COLO668 (cell line): ENCODE data around the gene LRRC42.
A peak's percentile ranks its signal among the peaks of the same experiment; 100 is the strongest.
"Not testable (repeated sequence)": the region's sequence is repeated elsewhere in the genome, so short reads cannot be mapped to it uniquely, and the experiment has no call there.

Source experiments
- DNase-seq: peaks from one replicate; lab custom pipeline; 2025; ENCODE audit not compliant: unreplicated experiment; lab: John Stamatoyannopoulos, UW

LRRC42 gene

DNA sequence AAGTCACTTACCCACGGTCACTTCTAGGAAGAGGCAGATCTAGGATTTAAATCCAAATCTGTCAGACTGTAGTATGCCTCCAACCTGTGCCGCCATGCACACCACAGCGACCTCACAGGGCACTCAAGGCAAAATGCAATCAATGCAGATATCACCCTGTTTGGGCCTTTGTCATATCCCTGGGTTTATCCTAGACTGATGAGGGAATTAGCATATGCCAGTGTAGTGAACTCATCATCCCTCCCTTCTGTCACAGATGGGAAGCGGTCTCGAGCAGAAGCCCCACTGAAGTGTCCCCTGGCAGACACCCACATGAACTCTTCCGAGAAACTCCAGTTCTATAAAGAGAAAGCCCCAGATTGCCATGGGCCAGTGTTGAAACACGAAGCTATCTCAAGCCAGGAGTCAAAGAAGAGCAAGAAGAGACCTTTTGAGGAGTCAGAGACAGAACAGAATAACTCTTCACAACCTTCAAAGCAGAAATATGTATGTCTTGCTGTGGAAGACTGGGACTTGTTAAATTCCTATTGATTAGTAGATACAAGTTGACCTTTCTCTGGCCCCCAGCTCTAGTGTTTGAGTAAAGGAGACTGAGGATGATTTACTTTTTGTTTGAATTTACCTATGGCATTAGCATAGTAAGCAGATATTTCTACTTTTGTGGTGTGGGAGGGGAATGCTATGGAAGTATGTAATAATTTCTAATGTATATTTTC, 21.4 kb downstream of the LRRC42 start:
- peak; percentile 53 for DNase-seq

DNA sequence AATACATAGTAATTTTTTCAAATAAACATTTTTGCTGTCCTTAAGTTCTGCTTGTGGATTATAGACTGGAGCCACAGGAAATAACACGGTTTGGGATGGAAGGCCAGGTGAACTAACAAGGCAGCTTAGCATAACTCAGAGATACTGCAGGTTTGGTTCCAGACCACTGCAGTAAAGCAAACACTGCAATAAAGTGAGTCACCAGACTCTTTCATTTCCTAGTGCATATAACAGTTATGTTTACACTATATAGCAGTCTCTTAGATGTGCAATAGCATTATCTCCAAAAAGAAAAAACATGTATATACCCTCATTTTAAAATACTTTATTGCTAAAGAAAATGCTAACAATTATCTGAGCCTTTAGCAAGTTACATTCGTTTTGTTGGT, 22.0 kb downstream of the LRRC42 start:
- peak; percentile 69 for DNase-seq

DNA sequence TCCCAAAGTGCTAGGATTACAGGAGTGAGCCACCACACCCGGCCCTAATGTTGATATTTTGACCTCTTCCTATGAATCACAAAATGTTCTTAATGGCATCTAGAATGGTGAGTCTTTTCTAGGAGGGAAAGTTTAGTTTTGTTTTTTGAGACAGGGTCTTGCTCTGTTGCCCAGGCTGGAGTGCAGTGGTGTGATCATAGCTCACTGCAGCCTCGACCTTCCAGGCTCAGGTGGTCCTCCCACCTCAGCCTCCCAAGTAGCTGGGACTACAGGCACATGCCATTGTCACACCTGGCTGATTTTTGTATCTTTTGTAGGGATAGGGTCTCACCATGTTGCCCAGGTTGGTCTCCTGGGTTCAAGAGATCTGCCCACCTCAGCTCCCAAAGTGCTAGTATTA, 23.2 kb downstream of the LRRC42 start:
- DNase-seq = not testable (repeated sequence)

DNA sequence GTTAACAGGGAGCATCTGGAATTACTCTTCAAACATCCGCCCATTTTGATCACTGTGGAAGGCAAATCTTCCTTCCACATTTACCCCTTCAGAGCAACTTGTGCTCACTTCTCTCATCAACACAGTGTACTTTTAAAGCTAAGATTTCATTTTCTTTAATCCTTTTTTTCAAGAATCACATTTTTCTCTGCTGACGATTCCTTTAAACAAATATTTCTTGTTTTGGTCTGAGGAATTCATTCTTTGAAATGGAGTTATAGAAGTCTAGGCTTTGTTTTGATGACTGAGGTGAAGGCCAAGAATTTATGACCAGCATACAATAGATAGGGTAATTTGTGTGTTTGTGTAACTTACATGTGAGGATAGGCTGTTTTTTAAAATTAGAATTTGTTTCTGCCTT, 25.6 kb downstream of the LRRC42 start:
- DNase-seq = no peak

DNA sequence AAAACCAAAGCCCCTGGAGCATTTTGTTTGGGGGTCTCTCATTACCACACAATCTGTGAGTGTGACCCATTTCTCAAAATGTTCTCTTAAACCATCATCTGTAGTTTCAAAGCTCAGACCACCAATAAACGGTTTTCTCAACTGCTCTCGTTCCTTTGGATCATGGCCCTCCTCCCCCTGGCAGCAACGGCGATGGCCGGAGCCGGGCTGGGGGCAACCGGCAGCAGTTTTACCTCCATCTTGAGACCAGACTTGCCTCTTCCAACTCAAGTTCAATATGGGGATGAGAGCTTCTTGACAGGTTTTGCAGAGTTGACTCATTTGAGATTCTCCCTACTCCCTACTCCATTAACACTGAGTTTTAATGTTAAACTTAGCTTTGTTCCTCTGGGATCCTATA, 29.7 kb downstream of the LRRC42 start:
- DNase-seq = no peak

DNA sequence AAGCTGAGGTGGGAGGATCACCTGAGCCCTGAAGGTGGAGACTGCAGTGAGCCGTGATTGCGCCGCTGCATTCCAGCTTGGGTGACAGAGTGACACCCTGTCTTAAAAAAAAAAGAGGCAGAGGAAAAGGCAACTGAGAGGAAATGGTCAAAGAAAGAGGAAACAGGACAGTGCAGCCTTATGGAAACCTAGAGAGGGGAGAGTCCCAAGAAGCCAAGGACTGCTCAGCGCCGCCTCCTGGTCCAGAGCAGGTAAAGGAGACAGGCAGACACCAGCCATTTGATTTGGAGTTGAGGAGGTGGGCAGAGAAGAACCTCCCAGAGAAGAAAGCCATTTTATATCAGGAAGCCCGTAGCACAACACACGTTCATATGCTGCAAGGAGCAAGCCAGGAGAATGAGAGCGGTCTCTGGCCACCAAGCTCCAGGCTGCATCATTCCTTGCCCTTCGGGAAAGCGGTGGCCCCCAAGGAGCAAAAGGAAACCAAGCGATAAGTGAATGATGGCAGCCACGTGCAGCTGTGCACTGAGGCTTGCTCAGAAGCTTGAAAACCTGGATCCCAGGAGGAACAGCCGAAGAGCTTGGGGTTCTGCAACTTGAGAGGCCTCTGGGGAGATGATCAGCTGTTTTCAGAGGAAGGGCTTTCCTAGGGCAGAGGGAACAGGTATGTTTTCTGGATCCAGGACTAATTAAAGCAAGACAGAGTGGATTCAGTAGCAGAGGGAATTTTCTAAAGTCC, 33.7 kb downstream of the LRRC42 start:
- no peak for DNase-seq

DNA sequence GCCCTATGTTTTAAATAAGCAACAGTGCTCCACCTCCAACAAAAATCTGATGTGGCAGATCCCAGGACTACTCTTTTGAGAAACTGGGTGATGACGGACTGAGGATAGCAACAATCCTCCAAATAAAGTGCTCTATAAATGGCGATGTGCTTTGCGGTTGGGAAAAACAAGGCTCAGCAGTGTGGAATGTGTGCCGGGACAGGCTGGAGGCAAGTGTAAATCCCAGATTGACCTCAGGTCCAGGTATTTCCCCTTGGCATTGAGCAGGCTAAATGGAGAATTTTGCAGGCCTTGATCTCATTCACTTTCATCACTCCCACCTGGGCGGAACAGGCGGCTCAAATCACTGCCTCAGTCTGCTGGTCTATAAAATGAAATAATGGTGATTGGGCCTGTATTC, 35.1 kb downstream of the LRRC42 start:
- DNase-seq = no peak

DNA sequence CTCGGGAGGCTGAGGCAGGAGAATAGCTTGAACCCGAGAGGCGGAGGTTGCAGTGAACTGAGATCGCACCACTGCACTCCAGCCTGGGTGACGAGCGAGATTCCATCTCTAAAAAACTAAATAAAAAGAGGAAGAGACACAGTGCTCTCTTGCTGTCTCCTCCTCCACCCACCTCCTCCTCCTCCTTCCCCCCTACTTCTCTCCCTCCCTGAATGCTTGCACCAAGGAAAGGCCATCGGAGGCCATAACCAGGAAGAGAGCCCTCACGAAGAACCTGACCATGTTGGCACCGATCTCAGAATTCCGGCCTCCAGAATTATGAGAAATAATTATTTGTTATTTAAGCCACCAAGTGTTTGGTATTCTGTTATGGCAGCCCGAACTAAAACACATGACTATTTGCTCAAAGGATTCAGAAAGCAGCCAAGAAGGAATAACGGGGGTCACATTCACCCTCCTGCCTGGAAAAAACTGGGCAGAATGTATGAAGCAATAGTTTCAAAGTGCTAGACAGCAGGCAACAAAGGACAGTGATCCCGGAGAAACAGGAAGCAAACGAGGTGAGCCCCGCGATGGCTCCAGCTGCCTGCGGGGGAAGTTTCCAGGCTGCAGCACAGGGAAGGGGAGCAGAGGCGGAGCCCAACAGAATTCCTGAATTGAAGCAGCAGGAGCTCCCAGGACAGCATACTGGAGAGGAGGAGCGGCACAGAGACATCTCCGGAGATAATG, 36.0 kb downstream of the LRRC42 start:
- peak; percentile 50 for DNase-seq

DNA sequence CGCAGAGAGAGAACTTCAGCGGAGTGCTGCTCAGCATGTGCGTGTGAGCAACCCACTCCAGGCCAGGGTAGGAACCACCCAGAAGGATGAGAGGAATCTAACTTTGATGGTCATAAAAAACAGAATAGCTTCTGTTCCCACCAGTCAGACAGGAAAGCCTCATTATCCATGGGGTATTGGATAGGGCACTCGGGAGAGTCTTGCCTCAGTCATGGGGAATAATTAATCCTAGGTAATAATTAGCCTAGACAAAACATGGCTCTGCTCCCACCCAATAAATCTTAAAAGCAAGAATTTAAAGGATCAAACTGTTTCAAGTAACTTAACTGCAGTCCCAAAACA, 36.6 kb downstream of the LRRC42 start:
- DNase-seq = no peak

DNA sequence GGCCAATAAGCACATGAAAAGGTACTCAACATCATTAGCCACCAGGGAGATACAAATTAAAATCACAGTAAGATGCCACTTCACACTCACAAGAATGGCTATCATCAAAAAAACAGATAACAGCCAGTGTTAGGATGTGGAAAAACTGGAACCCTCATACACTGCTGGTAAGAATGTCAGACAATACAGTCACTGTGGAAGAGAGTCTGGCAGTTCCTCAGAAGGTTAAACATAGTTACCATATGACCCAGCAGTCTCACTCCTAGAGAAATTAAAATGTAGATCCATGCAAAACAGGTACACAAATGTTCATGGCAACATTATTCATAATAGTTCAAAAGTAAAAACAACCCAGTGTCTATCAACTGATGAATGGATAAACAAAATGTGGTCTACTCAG, 38.6 kb downstream of the LRRC42 start:
- no peak for DNase-seq

DNA sequence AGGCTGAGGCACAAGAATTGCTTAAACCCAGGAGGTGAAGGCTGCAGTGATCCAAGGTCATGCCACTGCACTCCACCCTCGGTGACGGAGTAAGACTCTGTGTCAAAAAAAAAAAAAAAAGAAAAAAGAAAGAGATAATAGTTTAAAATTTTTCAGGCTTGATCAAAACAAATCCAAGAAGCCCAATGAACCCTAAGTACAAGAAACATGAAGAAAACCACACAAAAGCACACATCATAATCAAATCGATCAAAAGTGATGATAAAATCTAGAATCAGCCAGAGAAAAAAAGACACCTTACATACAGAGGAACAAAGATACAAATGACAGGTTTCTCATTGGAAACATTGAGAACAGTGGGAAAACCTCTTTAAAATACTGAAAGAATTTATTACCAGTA, 40.3 kb downstream of the LRRC42 start:
- DNase-seq = no peak

DNA sequence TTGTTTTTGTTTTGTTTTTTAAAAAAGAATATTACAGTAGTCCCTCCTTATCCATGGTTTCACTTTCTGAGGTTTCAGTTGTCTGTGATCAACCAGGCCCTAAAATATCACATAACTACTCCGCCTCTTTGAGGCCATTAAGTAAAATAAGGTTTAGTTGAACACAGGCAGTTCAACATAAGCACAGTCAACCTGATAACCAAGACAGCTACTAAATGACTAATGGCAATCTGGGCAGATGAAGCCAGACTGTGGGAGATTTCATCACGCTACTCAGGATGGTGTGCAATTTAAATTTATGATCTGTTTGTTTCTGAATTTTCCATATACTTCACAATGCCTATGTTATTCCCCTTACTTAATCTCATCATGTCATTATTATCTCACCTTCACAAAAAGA, 41.7 kb downstream of the LRRC42 start:
- no peak for DNase-seq

DNA sequence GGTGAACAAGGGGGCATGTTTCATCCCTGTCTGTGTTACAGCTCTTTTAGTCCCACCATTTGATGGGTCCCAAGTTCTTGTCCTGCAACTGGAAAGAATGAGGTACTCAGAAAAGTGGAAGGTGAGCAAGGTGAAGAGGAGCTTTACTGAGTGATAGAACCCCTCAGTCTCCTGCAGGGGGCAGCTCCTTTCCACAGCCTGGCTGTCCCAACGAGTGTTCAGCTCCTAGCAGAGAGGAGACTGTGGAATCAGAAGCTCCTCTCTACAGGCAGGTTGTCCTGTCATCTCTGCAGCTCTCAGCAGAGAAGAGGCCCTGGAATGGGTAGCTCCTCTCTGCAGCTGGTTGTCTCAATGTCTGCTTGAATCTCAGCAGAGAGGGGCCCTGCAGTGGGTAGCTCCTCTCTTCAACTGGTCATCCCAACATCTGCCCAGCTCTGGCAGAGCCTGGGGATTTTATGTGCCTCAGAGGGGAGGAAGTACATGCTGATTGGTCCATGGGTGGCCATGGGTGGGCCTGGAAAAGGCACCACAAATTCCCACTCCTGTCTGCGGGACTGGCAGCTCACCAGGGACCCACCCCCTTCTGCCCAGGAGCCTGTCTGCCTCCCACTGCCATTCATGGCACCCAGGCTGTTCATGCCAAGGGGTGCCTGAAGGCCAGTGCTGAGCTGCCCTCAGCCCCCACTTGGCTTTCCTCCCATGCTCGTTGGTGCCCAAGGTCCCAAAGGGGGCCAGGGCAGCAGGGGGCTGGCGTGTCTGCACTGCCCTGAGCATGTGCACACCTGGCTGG, 46.1 kb downstream of the LRRC42 start:
- peak; percentile 28 for DNase-seq

DNA sequence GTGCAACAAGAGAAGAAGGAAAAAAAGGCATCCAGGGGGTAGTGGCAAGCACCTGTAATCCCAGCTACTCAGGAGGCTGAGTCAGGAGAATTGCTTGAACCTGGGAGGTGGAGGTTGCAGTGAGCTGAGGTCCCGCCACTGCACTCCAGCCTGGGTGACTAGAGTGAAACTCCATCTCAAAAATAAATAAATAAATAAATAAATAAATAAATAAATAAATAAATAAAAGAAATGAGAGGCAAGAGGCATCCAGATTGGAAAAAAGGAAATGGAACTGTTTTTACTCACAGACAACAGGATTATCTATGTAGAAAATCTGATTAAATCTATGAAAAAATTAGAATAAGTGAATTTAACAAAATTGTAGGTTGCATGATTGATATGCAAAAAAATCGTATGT, 48.4 kb downstream of the LRRC42 start:
- not testable (repeated sequence) for DNase-seq

DNA sequence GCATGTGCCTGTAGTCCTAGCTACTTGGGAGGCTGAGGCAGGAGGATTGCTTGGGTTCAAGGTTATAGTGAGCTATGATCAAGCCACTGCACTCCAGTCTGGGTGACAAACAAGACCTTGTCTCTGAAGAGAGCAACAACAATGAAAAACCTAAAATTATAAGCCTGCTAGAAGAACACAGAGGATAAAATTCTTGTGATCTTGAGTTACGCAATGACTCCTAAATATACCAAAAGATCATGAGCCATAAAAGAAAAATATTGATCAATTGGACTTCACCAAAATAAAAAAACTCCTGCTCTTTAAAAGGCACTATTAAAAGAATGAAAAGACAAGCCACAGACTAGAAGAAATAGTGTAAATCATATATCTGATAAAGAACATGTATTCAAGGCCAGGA, 49.5 kb downstream of the LRRC42 start:
- no peak for DNase-seq

DNA sequence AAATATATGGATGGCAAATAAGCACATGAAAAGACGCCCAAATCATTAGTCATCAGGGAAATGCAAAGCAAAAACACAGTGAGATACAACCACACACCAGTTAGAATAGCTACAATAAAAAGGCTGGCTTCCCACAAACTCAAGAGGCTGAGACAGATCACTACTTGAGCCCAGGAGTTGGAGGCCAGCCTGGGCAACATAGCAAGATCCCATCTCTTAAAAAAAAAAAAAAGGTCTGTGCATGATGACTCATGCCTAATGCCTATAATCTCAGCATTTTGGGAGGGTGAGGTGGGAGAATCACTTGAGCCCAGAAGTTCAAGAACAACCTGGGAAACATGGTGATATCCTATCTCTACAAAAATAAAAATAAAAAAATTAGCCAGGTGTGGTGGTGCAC, 52.1 kb downstream of the LRRC42 start:
- no peak for DNase-seq

DNA sequence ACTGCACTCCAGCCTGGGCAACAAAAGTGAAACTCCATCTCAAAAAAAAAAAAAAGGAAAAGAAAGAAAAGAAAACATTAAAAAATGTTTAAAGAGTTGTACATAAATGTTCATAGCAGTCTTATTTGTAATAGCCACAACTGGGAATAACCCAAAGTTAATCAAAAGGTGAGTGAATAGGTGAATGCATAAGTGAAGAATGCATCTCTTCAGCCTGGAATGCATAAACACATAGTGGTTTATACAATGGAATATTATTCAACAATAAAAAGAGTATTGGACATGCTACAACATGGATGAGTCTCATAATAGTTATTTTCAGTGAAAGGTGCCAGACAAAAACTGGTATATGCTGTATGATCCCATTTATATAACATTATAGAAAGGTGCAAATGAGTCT, 53.8 kb downstream of the LRRC42 start:
- no peak for DNase-seq

DNA sequence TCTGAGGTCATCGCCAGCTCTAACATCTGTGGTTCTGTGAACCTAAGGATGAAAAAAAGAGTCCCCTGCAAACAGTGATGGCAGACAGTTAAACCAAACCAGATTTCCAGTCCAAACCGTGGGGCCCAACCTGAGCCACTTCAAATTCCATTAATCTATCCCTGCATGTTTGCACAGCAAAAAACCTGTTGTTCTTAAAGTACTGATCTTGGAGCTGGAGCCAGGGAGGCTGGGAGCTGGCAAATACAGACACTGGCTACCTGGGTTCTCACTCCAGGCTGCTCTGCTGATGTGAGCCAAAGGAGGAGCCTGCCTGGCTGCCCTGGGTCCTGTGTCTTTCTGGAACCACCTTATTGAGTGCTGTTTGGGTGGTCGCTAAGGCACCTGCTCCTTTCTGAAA, 55.4 kb downstream of the LRRC42 start:
- peak; percentile 64 for DNase-seq

DNA sequence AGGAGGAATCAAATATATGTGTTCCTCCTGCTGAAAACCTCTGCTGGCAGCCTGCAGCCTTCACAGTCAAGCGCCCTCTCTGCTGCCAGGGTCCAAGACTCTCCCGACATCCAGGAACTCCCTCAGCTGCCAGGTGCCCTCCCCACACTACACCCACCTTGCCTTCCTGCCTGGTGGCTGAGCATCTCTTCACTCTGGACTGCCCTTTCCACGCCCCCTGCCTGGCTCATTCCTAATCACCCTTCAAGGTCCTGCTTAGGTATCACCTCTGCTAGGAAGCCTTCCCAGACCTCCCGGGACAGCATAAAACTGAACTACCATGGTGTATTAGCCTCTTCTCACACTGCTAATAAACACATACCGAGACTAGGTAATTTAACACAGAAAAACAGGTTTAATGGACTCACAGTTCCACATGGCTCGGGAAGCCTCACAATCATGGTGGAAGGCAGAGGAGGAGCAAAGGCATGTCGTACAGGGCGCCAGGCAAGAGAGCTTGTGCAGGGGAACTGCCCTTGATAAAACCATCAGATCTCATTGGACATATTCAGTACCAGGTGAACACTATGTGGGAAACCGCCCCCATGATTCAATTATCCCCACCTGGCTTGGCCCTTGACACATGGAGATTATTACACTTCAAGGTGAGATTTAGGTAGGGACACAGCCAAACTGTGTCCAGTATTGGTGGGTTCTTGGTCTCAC, 56.5 kb downstream of the LRRC42 start:
- no peak for DNase-seq

DNA sequence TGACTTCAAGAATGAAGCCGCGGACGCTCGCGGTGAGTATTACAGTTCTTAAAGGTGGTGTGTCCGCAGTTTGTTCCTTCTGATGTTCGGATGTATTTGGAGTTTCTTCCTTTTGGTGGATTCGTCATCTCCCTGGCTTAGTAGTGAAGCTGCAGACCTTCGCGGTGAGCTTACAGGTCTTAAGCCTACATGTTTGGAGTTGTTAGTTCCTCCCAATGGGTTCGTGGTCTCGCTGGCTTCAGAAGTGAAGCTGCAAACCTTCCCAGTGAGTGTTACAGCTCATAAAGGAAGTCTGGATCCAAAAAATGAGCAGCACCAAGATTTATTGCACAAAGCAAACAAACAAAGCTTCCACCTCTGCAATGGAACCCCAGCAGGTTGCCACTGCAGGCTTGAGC, 57.1 kb downstream of the LRRC42 start:
- DNase-seq = no peak
